GM10248 (cell line): Measurements from ENCODE around the gene RAB5IF.
"Not testable (repeated sequence)": the region's sequence is repeated elsewhere in the genome, so short reads cannot be mapped to it uniquely, and the experiment has no call there.

Experiments
- CTCF ChIA-PET: fragments of 300-600 bp; sonication (Branson Sonifier 250); formaldehyde crosslinking; extraction: SDS; loops from one replicate; lab custom pipeline; 2021; ENCODE audit warnings: antibody characterized with exemption; lab: Yijun Ruan, JAX
- POLR2A ChIA-PET: fragments of 350-650 bp; sonication (Branson Sonifier 250); formaldehyde crosslinking; extraction: SDS; loops from one replicate; lab custom pipeline; 2020; ENCODE audit warnings: antibody characterized with exemption; lab: Yijun Ruan, JAX
- DNase-seq: peaks from one replicate; pipeline ENCODE4 v3.0.0; 2012; ENCODE audit errors: extremely low spot score
- TF ChIP-seq, protein P1 (sequence below): IDR thresholded peaks from 2 replicates; pipeline ENCODE4 v1.5.1; 2012; ENCODE audit warnings: mild to moderate bottlenecking, low read depth; ENCODE audit errors: extremely low read depth, missing control alignments, control extremely low read depth

Gene RAB5IF

DNA sequence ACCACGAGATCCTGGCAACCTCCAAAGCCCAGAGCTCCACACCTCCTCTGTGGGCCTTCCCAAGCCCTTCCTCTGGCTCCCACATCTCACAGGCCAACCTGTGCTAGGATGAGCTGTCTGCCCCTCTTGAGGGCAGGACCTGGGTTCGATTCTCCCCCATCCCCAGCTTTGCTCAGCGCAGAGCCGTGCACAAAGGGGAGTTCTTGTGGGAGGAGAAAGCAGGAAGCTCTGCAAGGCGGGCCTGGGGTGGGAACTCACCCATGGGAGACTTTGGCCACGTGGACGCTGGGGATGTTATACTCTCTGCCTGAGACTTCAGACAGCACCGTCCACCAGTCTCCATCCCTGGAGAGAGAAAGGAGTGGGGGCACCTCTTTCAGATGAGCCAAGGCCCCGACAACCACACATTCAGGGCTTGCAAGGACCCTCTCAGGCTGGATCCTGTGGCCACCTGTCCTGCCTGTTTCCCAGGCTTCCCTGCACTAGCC is 27.8 kb downstream of the RAB5IF start:
- no peak for DNase-seq
- TF ChIP-seq, protein P1, sequence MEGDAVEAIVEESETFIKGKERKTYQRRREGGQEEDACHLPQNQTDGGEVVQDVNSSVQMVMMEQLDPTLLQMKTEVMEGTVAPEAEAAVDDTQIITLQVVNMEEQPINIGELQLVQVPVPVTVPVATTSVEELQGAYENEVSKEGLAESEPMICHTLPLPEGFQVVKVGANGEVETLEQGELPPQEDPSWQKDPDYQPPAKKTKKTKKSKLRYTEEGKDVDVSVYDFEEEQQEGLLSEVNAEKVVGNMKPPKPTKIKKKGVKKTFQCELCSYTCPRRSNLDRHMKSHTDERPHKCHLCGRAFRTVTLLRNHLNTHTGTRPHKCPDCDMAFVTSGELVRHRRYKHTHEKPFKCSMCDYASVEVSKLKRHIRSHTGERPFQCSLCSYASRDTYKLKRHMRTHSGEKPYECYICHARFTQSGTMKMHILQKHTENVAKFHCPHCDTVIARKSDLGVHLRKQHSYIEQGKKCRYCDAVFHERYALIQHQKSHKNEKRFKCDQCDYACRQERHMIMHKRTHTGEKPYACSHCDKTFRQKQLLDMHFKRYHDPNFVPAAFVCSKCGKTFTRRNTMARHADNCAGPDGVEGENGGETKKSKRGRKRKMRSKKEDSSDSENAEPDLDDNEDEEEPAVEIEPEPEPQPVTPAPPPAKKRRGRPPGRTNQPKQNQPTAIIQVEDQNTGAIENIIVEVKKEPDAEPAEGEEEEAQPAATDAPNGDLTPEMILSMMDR, result no peak
- ChIA-PET POLR2A (interaction anchor here (0.6 kb wide), 1 partner anchor 30 kb away, joined by 5 read pairs; no protein-coding TSS in a partner anchor), CTCF (interaction anchor here (1.1 to 1.5 kb wide), 3 partner anchors 10 to 81 kb away, joined by 3 to 4 read pairs (median 4); no protein-coding TSS in a partner anchor)

DNA sequence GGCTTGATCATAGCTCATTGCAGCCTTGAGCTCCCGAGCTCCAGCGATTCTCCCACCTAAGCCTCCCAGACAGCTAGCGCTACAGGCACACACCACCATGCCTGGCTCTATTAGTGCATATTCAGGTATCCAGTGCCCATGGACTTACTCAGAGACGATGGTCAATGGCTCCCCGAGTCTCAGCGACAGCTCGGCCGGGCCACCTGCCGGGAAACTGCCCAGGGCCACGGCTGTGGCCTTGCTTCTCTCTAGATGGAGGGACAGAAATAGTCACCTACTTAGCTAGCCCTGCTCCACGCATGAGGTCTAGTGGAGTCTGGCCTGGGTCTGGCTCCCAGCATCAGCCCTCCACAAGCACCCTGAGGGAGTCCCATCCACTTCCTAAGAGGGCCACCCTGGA is 28.8 kb downstream of the RAB5IF start:
- DNase-seq, result no peak
- TF ChIP-seq, protein P1, result no peak
- ChIA-PET POLR2A (no interaction called here), CTCF (no interaction called here)

DNA sequence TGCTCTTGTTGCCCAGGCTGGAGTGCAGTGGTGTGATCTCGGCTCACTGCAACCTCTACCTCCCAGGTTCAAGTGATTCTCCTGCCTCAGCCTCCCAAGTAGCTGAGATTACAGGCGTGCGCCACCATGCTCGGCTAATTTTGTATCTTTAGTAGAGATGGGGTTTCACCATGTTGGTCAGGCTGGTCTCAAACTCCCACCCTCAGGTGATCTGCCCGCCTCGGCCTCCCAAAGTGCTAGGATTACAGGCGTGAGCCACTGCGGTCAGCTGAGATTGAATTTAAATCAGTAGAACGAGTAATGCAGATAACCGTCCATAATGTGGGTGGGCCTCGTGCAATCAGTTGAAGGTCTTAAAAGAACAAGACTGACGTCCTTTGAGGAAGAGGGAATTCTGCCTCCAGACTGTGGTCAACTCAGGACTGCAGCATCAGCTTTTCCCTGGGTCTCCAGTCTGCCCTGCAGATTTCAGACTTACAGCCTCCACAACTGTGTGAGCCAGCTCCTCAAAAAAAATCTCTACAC is 33.4 kb downstream of the RAB5IF start:
- POLR2A ChIA-PET, CTCF ChIA-PET, DNase-seq: not testable (repeated sequence)

DNA sequence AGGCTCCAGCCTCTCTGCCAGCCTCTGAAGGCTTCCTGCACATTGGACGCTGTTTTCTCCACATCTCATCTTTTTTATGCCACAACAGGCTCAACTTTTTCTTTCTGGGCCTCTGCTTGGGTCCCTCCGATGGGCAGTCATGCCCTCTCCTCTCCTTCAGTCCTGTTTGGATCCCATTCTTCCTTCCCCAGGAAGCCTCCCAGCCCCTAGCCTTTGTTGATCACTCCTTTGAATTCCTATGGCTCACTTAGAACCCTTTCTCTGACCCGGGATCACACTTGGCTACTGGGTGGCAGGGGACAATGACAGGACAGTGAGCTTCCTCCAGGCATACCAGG is 35.9 kb downstream of the RAB5IF start:
- ChIA-PET CTCF (interaction anchor here (1.0 kb wide), 1 partner anchor 9 kb away, joined by 3 read pairs; no protein-coding TSS in a partner anchor), POLR2A (interaction anchor here (0.6 kb wide), 1 partner anchor 52 kb away, joined by 6 read pairs; no protein-coding TSS in a partner anchor)

DNA sequence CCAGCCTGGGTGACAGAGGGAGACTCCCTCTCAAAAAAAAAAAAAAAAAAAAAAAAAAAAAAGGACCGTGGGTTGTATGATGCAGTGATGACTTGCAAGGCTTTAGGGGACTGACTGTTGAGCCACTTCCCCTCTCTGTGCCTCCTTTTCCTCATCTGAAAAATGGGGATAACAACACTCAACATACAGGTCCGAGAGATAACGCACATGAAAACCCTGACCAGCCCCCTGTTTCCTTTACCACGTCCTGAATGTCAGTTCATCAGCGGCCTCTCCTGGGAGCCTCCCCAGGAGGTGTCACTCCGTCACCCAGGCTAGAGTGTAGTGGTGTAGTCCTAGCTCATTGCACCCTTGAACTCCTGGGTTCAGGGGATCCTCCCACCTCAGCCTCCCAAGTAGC is 36.6 kb downstream of the RAB5IF start:
- no peak for DNase-seq
- CTCF ChIA-PET, result interaction anchor here (1.0 kb wide), 1 partner anchor 10 kb away, joined by 3 read pairs; no protein-coding TSS in a partner anchor
- POLR2A ChIA-PET, result interaction anchor here (0.6 kb wide), 1 partner anchor 51 kb away, joined by 6 read pairs; no protein-coding TSS in a partner anchor
- TF ChIP-seq, protein P1, result no peak

More for the DNA sequence above, 35.9 kb downstream of the RAB5IF start:
- no peak for DNase-seq
- TF ChIP-seq, protein P1, result no peak

DNA sequence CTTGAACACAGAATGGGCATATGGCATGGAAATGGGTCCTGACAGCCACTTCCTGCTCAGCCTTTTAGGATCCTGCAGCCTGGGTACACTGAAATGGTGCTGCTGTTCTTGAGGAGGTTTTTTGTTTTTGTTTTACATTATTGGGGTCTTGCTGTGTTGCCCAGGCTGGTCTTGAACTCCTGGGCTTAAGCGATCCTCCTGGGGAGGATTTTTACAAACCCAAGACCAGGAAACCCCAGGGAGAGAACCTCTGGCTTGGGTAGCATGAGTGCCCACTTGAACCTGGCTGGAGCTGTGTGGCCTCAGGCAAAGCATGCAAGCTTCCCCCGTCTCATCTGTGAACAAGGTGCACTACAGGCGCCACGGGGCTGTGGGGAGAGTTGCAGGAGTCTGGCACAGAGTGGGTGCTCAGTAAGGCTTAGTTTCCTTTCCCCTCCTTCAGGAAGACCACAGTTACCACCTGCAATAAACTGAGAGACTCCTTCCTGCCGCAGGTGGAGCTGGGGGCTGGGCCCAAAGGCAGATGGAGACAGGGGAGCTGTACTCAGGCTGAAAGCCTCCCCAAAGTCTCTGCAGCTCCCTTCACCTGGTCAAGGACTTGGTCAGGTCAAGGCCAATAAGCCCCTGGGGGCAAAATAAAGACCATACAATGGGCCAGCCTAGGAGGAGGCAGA is 38.6 kb downstream of the RAB5IF start:
- CTCF ChIA-PET, result interaction anchor here (1.0 to 2.2 kb wide), 5 partner anchors 11 to 239 kb away, joined by 3 to 8 read pairs (median 4); no protein-coding TSS in a partner anchor
- TF ChIP-seq, protein P1, result no peak
- POLR2A ChIA-PET, result no interaction called here

DNA sequence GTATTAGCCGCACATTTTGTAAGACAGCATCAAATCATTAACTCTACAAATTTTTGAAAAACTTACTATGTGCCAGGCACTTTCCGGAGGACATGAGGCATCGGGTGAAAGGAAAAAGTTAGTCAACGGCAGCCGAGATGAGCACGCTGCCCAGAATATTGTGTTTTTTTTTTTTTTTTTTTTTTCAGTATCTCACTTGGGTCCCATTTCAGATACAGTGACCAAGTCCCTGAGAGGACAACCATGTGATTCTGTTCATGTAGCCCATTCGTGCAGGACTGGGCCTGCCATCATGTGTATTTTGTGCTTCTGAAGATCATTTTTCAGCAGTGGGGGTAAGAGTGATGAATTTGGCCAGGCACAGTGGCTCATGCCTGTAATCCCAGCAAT is 39.1 kb downstream of the RAB5IF start:
- ChIA-PET CTCF (interaction anchor here (1.0 to 2.2 kb wide), 2 partner anchors 11 to 32 kb away, joined by 4 to 8 read pairs; no protein-coding TSS in a partner anchor), POLR2A (no interaction called here)
- TF ChIP-seq, protein P1, result no peak
- DNase-seq, result no peak

More for the DNA sequence above, 38.6 kb downstream of the RAB5IF start:
- no peak for DNase-seq
